Fibroblast of pulmonary artery (primary cell): ENCODE results near the gene YTHDF1.

Experiments used
- DNase-seq: peaks from one replicate; pipeline ENCODE4 v3.0.0-alpha.2; 2010; ENCODE audit warnings: low read depth
- H3K4me3 ChIP-seq: replicated peaks from 2 replicates; pipeline ENCODE4 v1.5.1; 2011; ENCODE audit warnings: low read depth, mild to moderate bottlenecking, control low read depth, low read length, moderate library complexity
- TF ChIP-seq, protein P1 (sequence below): IDR thresholded peaks from 2 replicates; pipeline ENCODE4 v1.5.1; 2011; ENCODE audit warnings: mild to moderate bottlenecking, control low read depth, low read length, inconsistent platforms; ENCODE audit errors: missing control alignments

YTHDF1 gene

GRCh38 chr20:63152322-63153253 lies 63.3 kb downstream of the YTHDF1 start:
- TF ChIP-seq, protein P1, sequence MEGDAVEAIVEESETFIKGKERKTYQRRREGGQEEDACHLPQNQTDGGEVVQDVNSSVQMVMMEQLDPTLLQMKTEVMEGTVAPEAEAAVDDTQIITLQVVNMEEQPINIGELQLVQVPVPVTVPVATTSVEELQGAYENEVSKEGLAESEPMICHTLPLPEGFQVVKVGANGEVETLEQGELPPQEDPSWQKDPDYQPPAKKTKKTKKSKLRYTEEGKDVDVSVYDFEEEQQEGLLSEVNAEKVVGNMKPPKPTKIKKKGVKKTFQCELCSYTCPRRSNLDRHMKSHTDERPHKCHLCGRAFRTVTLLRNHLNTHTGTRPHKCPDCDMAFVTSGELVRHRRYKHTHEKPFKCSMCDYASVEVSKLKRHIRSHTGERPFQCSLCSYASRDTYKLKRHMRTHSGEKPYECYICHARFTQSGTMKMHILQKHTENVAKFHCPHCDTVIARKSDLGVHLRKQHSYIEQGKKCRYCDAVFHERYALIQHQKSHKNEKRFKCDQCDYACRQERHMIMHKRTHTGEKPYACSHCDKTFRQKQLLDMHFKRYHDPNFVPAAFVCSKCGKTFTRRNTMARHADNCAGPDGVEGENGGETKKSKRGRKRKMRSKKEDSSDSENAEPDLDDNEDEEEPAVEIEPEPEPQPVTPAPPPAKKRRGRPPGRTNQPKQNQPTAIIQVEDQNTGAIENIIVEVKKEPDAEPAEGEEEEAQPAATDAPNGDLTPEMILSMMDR: no peak
- no peak for DNase-seq

GRCh38 chr20:63151554-63152321 lies 64.2 kb downstream of the YTHDF1 start:
- H3K4me3 ChIP-seq: no peak overlapping the region
- DNase-seq: no peak
- TF ChIP-seq, protein P1: no peak

More at GRCh38 chr20:63152322-63153253, 63.3 kb downstream of the YTHDF1 start:
- no peak overlapping the region for H3K4me3 ChIP-seq

DNA sequence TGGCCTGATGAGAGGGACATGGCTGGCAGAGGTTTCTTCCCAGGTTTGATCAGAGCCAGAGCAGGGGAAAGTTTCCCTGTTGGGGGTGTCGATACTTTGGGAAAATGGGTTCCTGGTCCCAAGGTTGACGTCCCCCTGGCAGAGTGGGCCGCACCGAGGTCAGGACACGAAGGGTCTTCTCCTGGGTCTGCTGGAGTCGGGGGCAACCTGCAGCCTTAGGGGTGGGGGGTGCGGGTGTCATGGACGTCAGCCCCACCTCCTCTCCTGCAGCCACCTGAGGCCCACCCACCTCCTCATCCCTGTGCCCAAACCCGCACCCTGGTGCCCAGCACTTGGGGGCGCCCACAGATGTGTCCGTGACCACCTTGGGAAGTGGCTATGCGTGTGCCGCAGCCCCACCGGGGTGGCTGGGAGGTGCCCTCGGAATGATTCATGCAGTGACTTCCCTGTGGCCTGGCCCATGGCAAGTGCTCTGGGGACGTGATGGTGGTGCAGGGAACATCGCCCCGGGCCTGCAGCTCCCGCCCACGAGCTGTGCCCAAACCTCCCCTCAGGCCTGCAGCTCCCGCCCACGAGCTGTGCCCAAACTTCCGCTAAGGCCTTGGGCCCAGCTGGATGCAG lies 64.9 kb downstream of the YTHDF1 start:
- no peak for DNase-seq
- TF ChIP-seq, protein P1: no peak
- no peak overlapping the region for H3K4me3 ChIP-seq

DNA sequence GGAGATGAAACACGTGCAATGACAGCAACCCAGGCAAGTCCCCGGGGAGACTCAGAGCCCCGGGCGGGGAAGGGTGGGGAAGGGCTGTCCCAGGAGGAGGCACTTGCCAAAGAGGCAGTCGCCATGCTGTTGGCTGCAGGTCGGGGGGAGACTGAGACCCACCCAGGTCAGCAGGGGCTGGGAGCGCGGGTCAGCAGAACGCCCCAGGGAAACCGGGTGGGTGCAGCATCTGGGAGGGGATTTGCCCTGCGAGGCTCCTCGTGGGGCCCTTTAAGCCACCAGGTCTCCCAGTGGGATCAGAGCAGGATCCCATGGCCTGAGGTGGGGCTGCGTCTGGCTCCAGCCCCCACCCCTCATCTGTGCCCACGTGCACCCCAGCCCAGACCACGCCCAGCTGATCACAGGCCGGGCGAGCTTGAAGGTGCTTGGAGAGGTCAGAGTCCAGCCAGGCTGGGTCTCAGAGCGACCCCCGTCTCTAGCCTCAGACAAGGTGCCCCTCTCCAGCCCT lies 65.5 kb downstream of the YTHDF1 start:
- no peak overlapping the region for H3K4me3 ChIP-seq
- no peak for DNase-seq
- TF ChIP-seq, protein P1: no peak

DNA sequence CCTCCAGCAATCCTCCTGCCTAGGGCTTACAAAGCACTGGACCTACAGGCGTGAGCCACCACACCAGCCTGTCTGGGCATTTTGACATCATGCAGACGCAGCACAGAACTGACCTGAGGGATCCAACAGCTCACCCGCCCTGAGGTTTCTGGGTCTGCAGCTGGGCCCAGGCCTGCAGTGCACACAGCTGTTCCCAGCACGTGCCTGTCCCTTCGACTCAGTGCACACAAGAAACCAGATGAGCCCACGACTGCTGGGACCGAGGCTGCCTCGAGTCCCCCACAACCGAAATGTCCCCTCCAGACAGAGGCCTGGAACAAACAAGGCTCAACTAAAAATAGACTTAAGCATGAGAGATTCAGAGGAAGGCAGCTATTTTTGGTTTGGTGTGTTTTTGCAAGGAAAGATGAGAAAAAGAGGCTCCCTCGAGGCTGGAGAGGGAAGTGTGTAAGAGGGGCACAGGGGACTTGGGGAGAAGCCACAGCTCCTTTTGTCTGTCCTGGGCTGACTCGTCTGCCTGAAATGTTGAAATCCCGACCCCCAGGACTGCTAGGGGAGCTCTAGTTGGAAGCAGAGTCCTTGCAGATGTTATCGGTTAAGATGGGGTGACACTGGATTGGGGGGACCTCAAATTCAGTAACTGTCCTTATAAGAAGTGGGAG lies 66.3 kb downstream of the YTHDF1 start:
- no peak overlapping the region for H3K4me3 ChIP-seq
- DNase-seq: no peak
- TF ChIP-seq, protein P1: no peak

GRCh38 chr20:63148696-63149095 lies 67.2 kb downstream of the YTHDF1 start:
- TF ChIP-seq, protein P1: no peak
- DNase-seq: no peak

More at GRCh38 chr20:63148696-63149095, 67.2 kb downstream of the YTHDF1 start:
- H3K4me3 ChIP-seq: no peak overlapping the region
